GM12873 (cell line): Measurements from ENCODE around the gene NDC1.

Experiments
- TF ChIP-seq, protein P1 (sequence below): IDR thresholded peaks from 2 replicates; pipeline ENCODE4 v1.5.1; 2012; ENCODE audit warnings: low read depth, mild to moderate bottlenecking, moderate library complexity, low read length, control low read depth; ENCODE audit not compliant: insufficient read depth; ENCODE audit errors: missing control alignments

Gene NDC1

DNA sequence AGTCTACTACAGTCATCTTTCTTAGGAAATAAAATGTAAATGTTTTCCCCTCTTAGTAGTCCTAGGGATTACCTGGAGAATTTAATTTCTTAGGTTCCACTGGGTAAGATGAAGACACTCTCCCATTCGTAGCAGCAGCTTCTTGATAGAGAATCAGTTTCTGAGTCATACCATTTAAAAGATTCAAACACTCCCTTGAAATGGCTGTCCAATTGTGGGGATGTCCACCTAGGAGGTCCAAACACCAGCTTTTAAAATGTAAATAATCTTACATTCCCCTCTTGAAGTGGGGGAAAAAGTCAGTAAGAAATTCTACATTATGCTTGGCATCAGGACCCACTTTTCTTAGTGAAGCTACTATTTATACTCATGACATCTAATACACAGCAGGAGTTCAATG, 37.5 kb downstream of the NDC1 start:
- TF ChIP-seq, protein P1, sequence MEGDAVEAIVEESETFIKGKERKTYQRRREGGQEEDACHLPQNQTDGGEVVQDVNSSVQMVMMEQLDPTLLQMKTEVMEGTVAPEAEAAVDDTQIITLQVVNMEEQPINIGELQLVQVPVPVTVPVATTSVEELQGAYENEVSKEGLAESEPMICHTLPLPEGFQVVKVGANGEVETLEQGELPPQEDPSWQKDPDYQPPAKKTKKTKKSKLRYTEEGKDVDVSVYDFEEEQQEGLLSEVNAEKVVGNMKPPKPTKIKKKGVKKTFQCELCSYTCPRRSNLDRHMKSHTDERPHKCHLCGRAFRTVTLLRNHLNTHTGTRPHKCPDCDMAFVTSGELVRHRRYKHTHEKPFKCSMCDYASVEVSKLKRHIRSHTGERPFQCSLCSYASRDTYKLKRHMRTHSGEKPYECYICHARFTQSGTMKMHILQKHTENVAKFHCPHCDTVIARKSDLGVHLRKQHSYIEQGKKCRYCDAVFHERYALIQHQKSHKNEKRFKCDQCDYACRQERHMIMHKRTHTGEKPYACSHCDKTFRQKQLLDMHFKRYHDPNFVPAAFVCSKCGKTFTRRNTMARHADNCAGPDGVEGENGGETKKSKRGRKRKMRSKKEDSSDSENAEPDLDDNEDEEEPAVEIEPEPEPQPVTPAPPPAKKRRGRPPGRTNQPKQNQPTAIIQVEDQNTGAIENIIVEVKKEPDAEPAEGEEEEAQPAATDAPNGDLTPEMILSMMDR = no peak

DNA sequence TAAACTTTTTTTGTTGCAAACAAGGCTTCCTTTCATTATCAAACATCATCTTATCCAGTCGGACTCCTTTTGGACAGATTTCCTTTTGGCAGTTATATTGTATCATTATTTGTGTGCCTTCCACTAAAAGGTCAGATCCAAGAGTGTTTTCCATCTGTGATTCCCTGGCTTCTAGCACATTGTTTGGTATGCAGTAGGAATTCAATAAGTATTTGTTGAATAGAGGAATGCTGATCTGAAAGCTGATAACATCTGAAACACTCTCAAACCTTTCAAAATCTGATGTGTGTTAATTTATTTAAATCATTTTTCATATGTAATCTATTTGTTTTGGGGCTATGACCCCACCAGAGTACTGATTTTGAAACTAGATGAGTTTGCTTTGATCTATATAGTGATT, 39.0 kb downstream of the NDC1 start:
- TF ChIP-seq, protein P1 = no peak

DNA sequence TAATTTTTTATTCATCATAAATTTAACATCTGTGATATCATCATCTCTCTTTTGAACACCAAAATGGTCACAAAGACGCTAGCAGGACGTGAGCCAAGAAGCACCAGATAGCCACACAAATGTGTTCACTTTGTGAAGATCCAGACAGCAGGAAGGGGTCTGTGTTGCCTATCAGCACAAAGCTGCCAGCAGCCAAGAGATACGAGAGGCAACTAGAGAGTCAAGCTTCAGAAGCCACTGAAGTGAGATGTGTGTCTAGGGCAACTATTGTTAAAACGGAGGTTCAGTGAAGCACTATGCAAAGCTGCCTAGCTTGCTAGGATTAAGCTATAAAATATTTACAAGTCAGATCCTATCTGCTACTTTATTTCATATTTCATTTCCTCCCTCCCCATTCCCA, 45.3 kb downstream of the NDC1 start:
- TF ChIP-seq, protein P1 = no peak

DNA sequence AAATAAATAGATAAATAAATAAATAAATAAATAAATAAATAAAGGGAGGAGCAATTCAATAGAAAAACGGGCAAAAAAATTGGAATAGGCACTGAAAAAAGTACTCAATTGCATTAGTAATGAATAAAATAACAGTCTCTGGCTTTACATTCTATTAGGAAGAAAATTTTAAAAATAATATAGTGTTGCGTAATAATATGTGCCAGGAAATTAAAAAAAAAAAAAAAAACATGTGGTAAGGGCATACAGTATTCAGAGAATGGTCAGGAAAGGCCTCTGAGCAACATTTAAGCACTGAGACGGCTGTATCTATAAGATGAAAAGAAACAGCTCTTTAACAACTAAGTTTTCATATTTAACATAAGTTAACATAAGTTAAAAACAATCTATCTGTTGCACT, 50.4 kb downstream of the NDC1 start:
- TF ChIP-seq, protein P1 = no peak

DNA sequence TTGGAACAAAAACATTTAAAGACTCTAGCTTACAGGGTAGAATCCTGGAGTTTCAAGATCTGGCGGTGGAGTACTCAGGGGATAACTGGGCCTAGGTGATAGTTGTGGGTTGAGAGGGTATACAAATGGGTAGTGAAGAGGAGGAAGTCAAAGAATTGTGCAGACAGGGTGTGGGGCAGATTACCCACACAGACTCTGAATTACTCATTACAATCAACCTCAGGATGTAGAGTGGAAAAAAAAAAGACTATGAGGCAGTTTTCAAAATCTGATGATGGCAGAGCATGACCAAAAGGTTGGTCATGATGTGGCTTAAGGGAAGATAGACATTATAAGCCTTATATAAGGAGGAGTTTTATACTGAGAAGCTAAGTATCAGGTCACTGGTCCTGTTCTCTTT, 55.0 kb downstream of the NDC1 start:
- TF ChIP-seq, protein P1 = no peak

DNA sequence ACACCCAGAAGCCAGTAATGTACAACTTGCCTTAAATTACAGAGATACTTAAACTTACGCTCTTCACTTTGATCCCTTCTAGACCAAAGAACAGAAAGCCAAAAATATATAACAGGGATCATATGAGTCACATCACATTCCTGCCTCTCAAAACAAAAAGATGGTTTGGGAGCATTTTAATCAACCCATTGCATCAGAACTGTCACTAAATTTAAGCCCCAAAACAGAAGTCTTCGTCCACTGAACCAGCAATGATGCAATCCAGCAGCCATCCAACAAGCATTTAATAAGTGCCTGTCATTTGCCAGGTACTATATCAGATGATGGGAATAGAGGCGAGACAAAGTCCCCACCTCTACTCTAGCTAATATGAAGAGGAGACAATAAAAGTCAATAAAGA, 56.4 kb downstream of the NDC1 start:
- TF ChIP-seq, protein P1 = no peak

DNA sequence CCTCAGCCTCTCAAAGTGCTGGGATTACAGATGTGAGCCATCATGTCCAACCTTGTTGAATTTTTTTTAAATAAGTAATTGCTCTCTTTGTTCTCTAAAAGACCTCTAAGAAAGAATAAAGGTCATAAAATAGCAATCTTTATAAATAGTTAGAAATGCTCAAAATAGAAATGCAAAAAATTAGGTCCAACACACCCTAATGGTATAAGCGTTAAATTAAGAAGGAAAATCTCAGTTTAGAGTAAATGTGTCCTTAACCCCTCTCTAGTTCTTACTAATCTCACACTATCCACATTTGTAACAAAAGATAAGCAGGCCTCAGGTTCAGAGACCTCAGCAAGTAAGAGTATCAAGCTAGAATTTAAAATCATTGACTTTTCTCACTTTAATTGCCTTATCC, 60.8 kb downstream of the NDC1 start:
- TF ChIP-seq, protein P1 = no peak
